Measurements from ENCODE around the gene UNC80.

UNC80 gene

GRCh38 chr2:210003359-210003758 is 231.7 kb downstream of the UNC80 start:
- H3K4me3 ChIP-seq (ENCODE audit: low read depth, low read length), result peak overlapping the region; percentile 89
- no peak for TF ChIP-seq CTCF (IDR thresholded peaks at IDR 0.05; ENCODE audit: low read depth, low read length, missing control alignments)
- no peak for DNase-seq (ENCODE audit: low read depth)
- in situ Hi-C loops (cut with HindIII; ENCODE audit: low sequenced_read_pairs), result no loop called here

GRCh38 chr2:210004881-210005280 is 233.2 kb downstream of the UNC80 start:
- in situ Hi-C loops (cut with HindIII; ENCODE audit: low sequenced_read_pairs), result no loop called here
- no peak for DNase-seq (ENCODE audit: low read depth)
- H3K4me3 ChIP-seq (ENCODE audit: low read depth, low read length), result no peak overlapping the region
- TF ChIP-seq CTCF (IDR thresholded peaks at IDR 0.05; ENCODE audit: low read depth, low read length, missing control alignments), result no peak

GRCh38 chr2:210007895-210008294 is 236.3 kb downstream of the UNC80 start:
- H3K4me3 ChIP-seq (ENCODE audit: low read depth, low read length), result no peak overlapping the region
- no peak for TF ChIP-seq CTCF (IDR thresholded peaks at IDR 0.05; ENCODE audit: low read depth, low read length, missing control alignments)
- in situ Hi-C loops (cut with HindIII; ENCODE audit: low sequenced_read_pairs), result no loop called here
- DNase-seq (ENCODE audit: low read depth), result no peak

GRCh38 chr2:210009126-210009525 is 237.5 kb downstream of the UNC80 start:
- DNase-seq (ENCODE audit: low read depth), result no peak
- in situ Hi-C loops (cut with HindIII; ENCODE audit: low sequenced_read_pairs), result no loop called here
- H3K4me3 ChIP-seq (ENCODE audit: low read depth, low read length), result no peak overlapping the region
- TF ChIP-seq CTCF (IDR thresholded peaks at IDR 0.05; ENCODE audit: low read depth, low read length, missing control alignments), result no peak

GRCh38 chr2:210009896-210010295 is 238.3 kb downstream of the UNC80 start:
- in situ Hi-C loops (cut with HindIII; ENCODE audit: low sequenced_read_pairs), result no loop called here
- no peak for TF ChIP-seq CTCF (IDR thresholded peaks at IDR 0.05; ENCODE audit: low read depth, low read length, missing control alignments)
- no peak overlapping the region for H3K4me3 ChIP-seq (ENCODE audit: low read depth, low read length)
- no peak for DNase-seq (ENCODE audit: low read depth)

GRCh38 chr2:210020138-210020537 is 248.5 kb downstream of the UNC80 start:
- DNase-seq (ENCODE audit: low read depth), result no peak
- H3K4me3 ChIP-seq (ENCODE audit: low read depth, low read length), result no peak overlapping the region
- TF ChIP-seq CTCF (IDR thresholded peaks at IDR 0.05; ENCODE audit: low read depth, low read length, missing control alignments), result no peak
- in situ Hi-C loops (cut with HindIII; ENCODE audit: low sequenced_read_pairs), result no loop called here

GRCh38 chr2:210022824-210023223 is 251.2 kb downstream of the UNC80 start:
- in situ Hi-C loops (cut with HindIII; ENCODE audit: low sequenced_read_pairs), result no loop called here
- no peak for TF ChIP-seq CTCF (IDR thresholded peaks at IDR 0.05; ENCODE audit: low read depth, low read length, missing control alignments)
- no peak for DNase-seq (ENCODE audit: low read depth)
- no peak overlapping the region for H3K4me3 ChIP-seq (ENCODE audit: low read depth, low read length)
